ENCODE results near the gene UQCRHL.
A peak's percentile ranks its signal among the peaks of the same experiment; 100 is the strongest.
"Not testable (repeated sequence)": the region's sequence is repeated elsewhere in the genome, so short reads cannot be mapped to it uniquely, and the experiment has no call there.

Gene UQCRHL

GRCh38 chr1:15835205-15835740, 27.8 kb upstream of the UQCRHL start:
- no peak for DNase-seq (ENCODE audit: low read depth)

GRCh38 chr1:15834406-15835204, 27.2 kb upstream of the UQCRHL start:
- peak; percentile 89 for DNase-seq (ENCODE audit: low read depth)

GRCh38 chr1:15833842-15834405, 26.5 kb upstream of the UQCRHL start:
- DNase-seq (ENCODE audit: low read depth): no peak

GRCh38 chr1:15833069-15833679, 25.7 kb upstream of the UQCRHL start:
- peak; percentile 39 for DNase-seq (ENCODE audit: low read depth)

GRCh38 chr1:15830258-15830657, 22.8 kb upstream of the UQCRHL start:
- DNase-seq (ENCODE audit: low read depth): no peak

GRCh38 chr1:15828931-15829330, 21.5 kb upstream of the UQCRHL start:
- not testable (repeated sequence) for DNase-seq (ENCODE audit: low read depth)

GRCh38 chr1:15827567-15827966, 20.1 kb upstream of the UQCRHL start:
- DNase-seq (ENCODE audit: low read depth): not testable (repeated sequence)

- no peak for DNase-seq (ENCODE audit: low read depth)
These were observed 19.5 kb upstream of the UQCRHL start for GRCh38 chr1:15826810-15827507.

GRCh38 chr1:15825800-15826199, 18.4 kb upstream of the UQCRHL start:
- peak; percentile 51 for DNase-seq (ENCODE audit: low read depth)

- peak; percentile 62 for DNase-seq (ENCODE audit: low read depth)
These were observed 13.0 kb upstream of the UQCRHL start for GRCh38 chr1:15820478-15820877.

- no peak for DNase-seq (ENCODE audit: low read depth)
These were observed 9.2 kb upstream of the UQCRHL start for GRCh38 chr1:15816674-15817073.

GRCh38 chr1:15810073-15810472, 2.6 kb upstream of the UQCRHL start:
- peak; percentile 79 for DNase-seq (ENCODE audit: low read depth)

- DNase-seq (ENCODE audit: low read depth): no peak
These were observed 1.5 kb upstream of the UQCRHL start for GRCh38 chr1:15808955-15809354.

- DNase-seq (ENCODE audit: low read depth): peak; percentile 14
These were observed 328 bp downstream of the UQCRHL start for GRCh38 chr1:15807121-15807520.

- DNase-seq (ENCODE audit: low read depth): no peak
These were observed 3.4 kb downstream of the UQCRHL start for GRCh38 chr1:15804060-15804459.

- no peak for DNase-seq (ENCODE audit: low read depth)
These were observed 4.1 kb downstream of the UQCRHL start for GRCh38 chr1:15803380-15803779.

- no peak for DNase-seq (ENCODE audit: low read depth)
These were observed 5.0 kb downstream of the UQCRHL start for GRCh38 chr1:15802234-15802965.

GRCh38 chr1:15799928-15800835, 7.3 kb downstream of the UQCRHL start:
- peak; percentile 89 for DNase-seq (ENCODE audit: low read depth)

GRCh38 chr1:15799004-15799867, 8.2 kb downstream of the UQCRHL start:
- peak; percentile 99 for DNase-seq (ENCODE audit: low read depth)
